HepG2 (cell line): ENCODE results near the gene PSMB8. TPM values are rescaled to one million over a fixed set of nuclear protein-coding genes. Genes with fewer than 3 reads are reported as not detected.

Experiments
- AHR ChIP-seq: IDR thresholded peaks from 2 replicates; pipeline ENCODE4 v1.6.1; 2018; ENCODE audit warnings: missing genetic modification reagents, missing compliant biosample characterization
- AKAP8 ChIP-seq: sonication (generic); formaldehyde crosslinking; IDR thresholded peaks from 2 replicates; pipeline ENCODE4 v1.5.1; 2020; ENCODE audit warnings: mild to moderate bottlenecking, missing genetic modification reagents
- ATM ChIP-seq: fragments of 450-650 bp; IDR thresholded peaks from 2 replicates; pipeline ENCODE4 v1.7.1; 2017; ENCODE audit warnings: mild to moderate bottlenecking, borderline replicate concordance
- BRD4 ChIP-seq: sonication (generic); formaldehyde crosslinking; IDR thresholded peaks from 2 replicates; pipeline ENCODE4 v1.4.0; 2020; ENCODE audit warnings: missing genetic modification reagents
- DPF2 ChIP-seq: sonication (generic); formaldehyde crosslinking; IDR thresholded peaks from 2 replicates; pipeline ENCODE4 v1.4.0; 2020; ENCODE audit warnings: mild to moderate bottlenecking, low read depth, missing genetic modification reagents, borderline replicate concordance
- GLI4 ChIP-seq: sonication (generic); formaldehyde crosslinking; IDR thresholded peaks from 2 replicates; pipeline ENCODE4 v1.5.1; 2020; ENCODE audit warnings: missing genetic modification reagents, mild to moderate bottlenecking, moderate library complexity, borderline replicate concordance
- HNRNPL ChIP-seq: fragments of 200-400 bp; formaldehyde crosslinking; IDR thresholded peaks from 2 replicates; pipeline ENCODE4 v1.6.1; 2017; ENCODE audit warnings: mild to moderate bottlenecking, low read depth, low read length
- IKZF4 ChIP-seq: sonication (generic); formaldehyde crosslinking; IDR thresholded peaks from 2 replicates; pipeline ENCODE4 v1.5.1; 2020; ENCODE audit warnings: borderline replicate concordance, mild to moderate bottlenecking, low read depth, missing genetic modification reagents; ENCODE audit errors: not compliant biosample characterization
- KDM3A ChIP-seq: IDR thresholded peaks from 2 replicates; pipeline ENCODE4 v1.6.1; 2018; ENCODE audit warnings: low read depth, missing compliant biosample characterization
- PHF20 ChIP-seq: sonication (generic); formaldehyde crosslinking; IDR thresholded peaks from 2 replicates; pipeline ENCODE4 v1.5.0; 2020; ENCODE audit warnings: mild to moderate bottlenecking, missing genetic modification reagents
- PPARG ChIP-seq: conservative IDR thresholded peaks from 2 replicates; pipeline ENCODE4 v1.6.1; 2016; ENCODE audit warnings: missing biosample characterization, missing genetic modification reagents
- SAFB2 ChIP-seq: sonication (generic); formaldehyde crosslinking; IDR thresholded peaks from 2 replicates; pipeline ENCODE4 v1.5.1; 2020; ENCODE audit warnings: missing genetic modification reagents, low read depth, mild to moderate bottlenecking, borderline replicate concordance
- TCF12 ChIP-seq, 2 experiments: fragments of 450-650 bp in 1 of 2; sonication (generic) in 1 of 2; formaldehyde crosslinking in 1 of 2; IDR thresholded peaks; 2 replicates each; pipeline versions ENCODE4 v1.6.1 to v1.8.0; 2017 to 2022; ENCODE audit warnings: antibody characterized with exemption in 1 of 2, mild to moderate bottlenecking in 1 of 2, missing genetic modification reagents in 1 of 2, moderate library complexity in 1 of 2
- TGIF2 ChIP-seq: IDR thresholded peaks from 2 replicates; pipeline ENCODE4 v1.6.1; 2016; ENCODE audit warnings: control low read depth, missing compliant biosample characterization
- ZFP41 ChIP-seq: sonication (generic); formaldehyde crosslinking; IDR thresholded peaks from 2 replicates; pipeline ENCODE4 v1.4.0; 2020; ENCODE audit warnings: mild to moderate bottlenecking, missing genetic modification reagents, borderline replicate concordance
- ZNF256 ChIP-seq: sonication (generic); formaldehyde crosslinking; conservative IDR thresholded peaks from 2 replicates; pipeline ENCODE4 v1.4.0; 2020; ENCODE audit warnings: missing genetic modification reagents
- ZNF839 ChIP-seq: sonication (generic); formaldehyde crosslinking; IDR thresholded peaks from 2 replicates; pipeline ENCODE4 v1.4.0; 2020; ENCODE audit warnings: missing genetic modification reagents, mild to moderate bottlenecking, borderline replicate concordance
- ZNF850 ChIP-seq: sonication (generic); formaldehyde crosslinking; conservative IDR thresholded peaks from 2 replicates; pipeline ENCODE4 v1.9.0; 2021; ENCODE audit warnings: mild to moderate bottlenecking, missing genetic modification reagents
- polyA plus RNA-seq, 8 experiments: library from polyadenylated mRNA; depleted of rRNA in 3 of 8; stranded (reverse) in 7 of 8; unstranded in 1 of 8; fragments of >200 nt; fragmentation: Illumina TruSeq in 4 of 8; extraction: Trizol in 4 of 8; gene quantifications; 2 replicates each; pipeline versions ENCODE4 v1.2.1 to v1.2.3, GENCODE V29; 2011 to 2016; ENCODE audit warnings: low read depth in 4 of 8, missing spikeins in 1 of 8, mixed read lengths in 1 of 8; ENCODE audit not compliant: insufficient read depth in 1 of 8
- total RNA-seq, 5 experiments: library from RNA; depleted of rRNA; stranded (reverse); fragments of >200 nt; fragmentation: Illumina TruSeq; extraction: Trizol; gene quantifications; 2 replicates each; pipeline ENCODE4 v1.2.3, GENCODE V29; 2016; ENCODE audit warnings: low read depth in 1 of 5
- TF ChIP-seq, protein P1 (sequence below): sonication (generic); formaldehyde crosslinking; IDR thresholded peaks from 2 replicates; pipeline ENCODE4 v1.8.1; 2022; ENCODE audit warnings: mild to moderate bottlenecking, missing genetic modification reagents
- TF ChIP-seq, protein P2 (sequence below): sonication (generic); formaldehyde crosslinking; IDR thresholded peaks from 2 replicates; pipeline ENCODE4 v1.5.0; 2020; ENCODE audit warnings: mild to moderate bottlenecking, missing genetic modification reagents
- TF ChIP-seq, protein P3 (sequence below): sonication (generic); formaldehyde crosslinking; IDR thresholded peaks from 2 replicates; pipeline ENCODE4 v1.4.0; 2020; ENCODE audit warnings: missing genetic modification reagents

PSMB8 gene
- total and polyA plus RNA-seq, 2 of the 13 experiments (the other 11 are each of a cell fraction or from before 2014, with no cell fraction given), result 30.7 to 64.7 TPM

DNA sequence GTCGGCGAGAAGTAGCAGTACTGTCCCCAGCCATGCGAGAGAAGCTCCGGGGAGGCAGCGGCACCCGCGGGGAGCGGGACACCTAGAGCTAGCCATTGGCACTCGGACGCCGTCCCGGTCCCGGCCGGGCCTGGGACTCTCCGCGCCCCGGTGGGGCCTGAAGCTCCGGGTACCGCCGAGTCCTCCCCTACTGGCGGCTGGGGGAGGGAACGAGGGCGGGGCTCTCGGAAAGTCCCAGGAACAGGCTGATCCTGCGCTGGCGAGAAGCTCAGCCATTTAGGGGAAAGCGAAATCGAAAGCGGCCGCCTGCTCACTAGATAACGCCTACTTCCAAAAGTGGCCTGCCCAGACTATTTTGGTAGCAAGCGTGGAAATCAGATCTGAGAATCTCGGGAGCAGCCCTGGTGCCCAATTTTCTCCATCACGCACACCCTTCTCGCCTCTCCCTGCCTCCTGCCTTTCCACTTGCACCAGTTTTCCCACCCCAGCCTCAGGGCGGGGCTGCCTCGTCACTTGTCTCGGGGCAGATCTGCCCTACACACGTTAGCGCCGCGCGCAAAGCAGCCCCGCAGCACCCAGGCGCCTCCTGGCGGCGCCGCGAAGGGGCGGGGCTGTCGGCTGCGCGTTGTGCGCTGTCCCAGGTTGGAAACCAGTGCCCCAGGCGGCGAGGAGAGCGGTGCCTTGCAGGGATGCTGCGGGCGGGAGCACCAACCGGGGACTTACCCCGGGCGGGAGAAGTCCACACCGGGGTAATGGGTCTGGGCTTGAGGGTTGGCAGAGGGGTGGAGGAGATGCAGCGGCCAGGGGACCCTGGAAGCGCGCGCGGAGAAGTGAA, 9.9 kb upstream of the PSMB8 start, which contains the start of the genes PSMB9 and TAP1 (continued):
- TF ChIP-seq AHR (CRISPR knock-in tag), result no peak
- no peak; the same call in 1 of the 2 replicates for TF ChIP-seq ZFP41 (CRISPR knock-in tag)
- TF ChIP-seq ZNF839 (CRISPR knock-in tag), result no peak
- peak; percentile 55; the same call in 1 of the 2 replicates for TF ChIP-seq TGIF2 (CRISPR knock-in tag)
- TF ChIP-seq SAFB2, result no peak; the same call in 1 of the 2 replicates
- TF ChIP-seq PHF20 (CRISPR knock-in tag), result peak; percentile 64; the same call in 1 of the 2 replicates
- TF ChIP-seq ZNF256 (CRISPR knock-in tag), result no peak
- no peak for TF ChIP-seq PPARG
- TF ChIP-seq, protein P1, sequence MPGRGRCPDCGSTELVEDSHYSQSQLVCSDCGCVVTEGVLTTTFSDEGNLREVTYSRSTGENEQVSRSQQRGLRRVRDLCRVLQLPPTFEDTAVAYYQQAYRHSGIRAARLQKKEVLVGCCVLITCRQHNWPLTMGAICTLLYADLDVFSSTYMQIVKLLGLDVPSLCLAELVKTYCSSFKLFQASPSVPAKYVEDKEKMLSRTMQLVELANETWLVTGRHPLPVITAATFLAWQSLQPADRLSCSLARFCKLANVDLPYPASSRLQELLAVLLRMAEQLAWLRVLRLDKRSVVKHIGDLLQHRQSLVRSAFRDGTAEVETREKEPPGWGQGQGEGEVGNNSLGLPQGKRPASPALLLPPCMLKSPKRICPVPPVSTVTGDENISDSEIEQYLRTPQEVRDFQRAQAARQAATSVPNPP (CRISPR knock-in tag), result peak; percentile 66
- TF ChIP-seq KDM3A (CRISPR knock-in tag), result peak; percentile 96
- TF ChIP-seq ATM, result no peak
- TF ChIP-seq IKZF4, result peak; percentile 82
- TF ChIP-seq, protein P2, sequence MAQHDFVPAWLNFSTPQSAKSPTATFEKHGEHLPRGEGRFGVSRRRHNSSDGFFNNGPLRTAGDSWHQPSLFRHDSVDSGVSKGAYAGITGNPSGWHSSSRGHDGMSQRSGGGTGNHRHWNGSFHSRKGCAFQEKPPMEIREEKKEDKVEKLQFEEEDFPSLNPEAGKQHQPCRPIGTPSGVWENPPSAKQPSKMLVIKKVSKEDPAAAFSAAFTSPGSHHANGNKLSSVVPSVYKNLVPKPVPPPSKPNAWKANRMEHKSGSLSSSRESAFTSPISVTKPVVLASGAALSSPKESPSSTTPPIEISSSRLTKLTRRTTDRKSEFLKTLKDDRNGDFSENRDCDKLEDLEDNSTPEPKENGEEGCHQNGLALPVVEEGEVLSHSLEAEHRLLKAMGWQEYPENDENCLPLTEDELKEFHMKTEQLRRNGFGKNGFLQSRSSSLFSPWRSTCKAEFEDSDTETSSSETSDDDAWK, result no peak
- peak; percentile 92 for TF ChIP-seq HNRNPL
- TF ChIP-seq, protein P3, sequence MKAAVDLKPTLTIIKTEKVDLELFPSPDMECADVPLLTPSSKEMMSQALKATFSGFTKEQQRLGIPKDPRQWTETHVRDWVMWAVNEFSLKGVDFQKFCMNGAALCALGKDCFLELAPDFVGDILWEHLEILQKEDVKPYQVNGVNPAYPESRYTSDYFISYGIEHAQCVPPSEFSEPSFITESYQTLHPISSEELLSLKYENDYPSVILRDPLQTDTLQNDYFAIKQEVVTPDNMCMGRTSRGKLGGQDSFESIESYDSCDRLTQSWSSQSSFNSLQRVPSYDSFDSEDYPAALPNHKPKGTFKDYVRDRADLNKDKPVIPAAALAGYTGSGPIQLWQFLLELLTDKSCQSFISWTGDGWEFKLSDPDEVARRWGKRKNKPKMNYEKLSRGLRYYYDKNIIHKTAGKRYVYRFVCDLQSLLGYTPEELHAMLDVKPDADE, result no peak; the same call in 1 of the 2 replicates
- peak; percentile 51 for TF ChIP-seq BRD4 (CRISPR knock-in tag)
- no peak for TF ChIP-seq TCF12 (IDR thresholded peaks at IDR 0.05)
- TF ChIP-seq TCF12 (CRISPR knock-in tag; IDR thresholded peaks at IDR 0.05), result no peak
- peak; percentile 78; the same call in 1 of the 2 replicates for TF ChIP-seq GLI4 (CRISPR knock-in tag)
- 0 out of 2 replicates have a peak, but pooled peaks have one; percentile 64 for TF ChIP-seq ZNF850
- TF ChIP-seq DPF2 (CRISPR knock-in tag), result no peak
- no peak for TF ChIP-seq AKAP8 (CRISPR knock-in tag)
